H1 (cell line): Measurements from ENCODE around the gene NR1D2. TPM values are rescaled to one million over a fixed set of nuclear protein-coding genes. Genes with fewer than 3 reads are reported as not detected.

ENCODE experiments used
- CTCF ChIA-PET: fragments of 300-600 bp; sonication (Branson Sonifier 250); formaldehyde crosslinking; loops from one replicate; lab custom pipeline; 2021; ENCODE audit not compliant: partially characterized antibody; lab: Charles Lee
- POLR2A ChIA-PET: fragments of 300-600 bp; sonication (Branson Sonifier 250); formaldehyde crosslinking; loops from one replicate; lab custom pipeline; 2021; ENCODE audit warnings: inconsistent platforms; ENCODE audit not compliant: partially characterized antibody; lab: Charles Lee
- DNase-seq, 2 experiments: peaks; one replicate each; pipeline versions ENCODE4 v3.0.0 to v3.0.0-alpha.2; 2010 to 2022; ENCODE audit warnings: low spot score in 2 of 2, low read depth in 1 of 2, mixed read lengths in 1 of 2
- FAIRE-seq: peaks from 2 replicates; lab custom pipeline; 2011; peaks lifted over from hg19 to GRCh38; lab: Jason Lieb, UNC
- H2AFZ ChIP-seq: 2 replicates; pipeline ENCODE4 v1.8.1; 2012; ENCODE audit warnings: low read length, inconsistent platforms
- H2AK5ac ChIP-seq: 2 replicates; pipeline ENCODE4 v1.6.1; 2013; ENCODE audit warnings: low read depth, low read length
- H2BK120ac ChIP-seq: replicated peaks from 2 replicates; pipeline ENCODE3; 2013; ENCODE audit warnings: low read depth, low read length, inconsistent platforms
- H2BK12ac ChIP-seq: 2 replicates; pipeline ENCODE4 v1.6.1; 2013; ENCODE audit warnings: low read depth, low read length
- H2BK15ac ChIP-seq: 2 replicates; pipeline ENCODE4 v1.6.1; 2013; ENCODE audit warnings: low read length
- H2BK20ac ChIP-seq: 2 replicates; pipeline ENCODE4 v1.6.1; 2013; ENCODE audit warnings: low read length
- H2BK5ac ChIP-seq: 2 replicates; pipeline ENCODE4 v1.6.1; 2013; ENCODE audit warnings: low read depth, low read length
- H3K14ac ChIP-seq: 2 replicates; pipeline ENCODE4 v1.6.1; 2013; ENCODE audit warnings: inconsistent platforms; ENCODE audit not compliant: insufficient read length
- H3K18ac ChIP-seq: 2 replicates; pipeline ENCODE4 v1.6.1; 2013; ENCODE audit warnings: low read length; ENCODE audit errors: extremely low read depth
- H3K23ac ChIP-seq: 2 replicates; pipeline ENCODE4 v1.6.1; 2013; ENCODE audit warnings: inconsistent platforms; ENCODE audit not compliant: insufficient read length
- H3K23me2 ChIP-seq: 2 replicates; pipeline ENCODE4 v1.6.1; 2013; ENCODE audit warnings: low read depth, low read length
- H3K27ac ChIP-seq: 2 replicates; pipeline ENCODE4 v1.6.1; 2011; ENCODE audit warnings: low read depth, low read length, inconsistent platforms
- H3K27me3 ChIP-seq, 4 experiments: replicated peaks in 1 of 4; 1 replicate in 1 of 4; 2 replicates in 3 of 4; pipeline versions ENCODE4 v1.6.1 to v1.8.1; 2011 to 2013; ENCODE audit warnings: low read length in 3 of 4, mild to moderate bottlenecking in 3 of 4, inconsistent platforms in 2 of 4, mixed read lengths in 2 of 4, moderate library complexity in 1 of 4; ENCODE audit not compliant: control insufficient read depth in 3 of 4, insufficient read depth in 3 of 4; ENCODE audit errors: extremely low read depth in 1 of 4
- H3K36me3 ChIP-seq, 4 experiments: 2 replicates each; pipeline versions ENCODE4 v1.6.1 to v1.8.1; 2011 to 2013; ENCODE audit warnings: mild to moderate bottlenecking in 4 of 4, low read length in 3 of 4, moderate library complexity in 2 of 4, control low read depth in 1 of 4, inconsistent platforms in 1 of 4; ENCODE audit not compliant: insufficient read depth in 4 of 4, control insufficient read depth in 2 of 4
- H3K4ac ChIP-seq: replicated peaks from 2 replicates; pipeline ENCODE3; 2013; ENCODE audit warnings: low read length, low read depth, mixed read lengths, inconsistent platforms; ENCODE audit not compliant: insufficient read length
- H3K4me1 ChIP-seq, 4 experiments: replicated peaks in 1 of 4; 1 replicate in 1 of 4; 2 replicates in 3 of 4; pipeline versions ENCODE4 v1.6.1 to v1.8.1; 2011 to 2013; ENCODE audit warnings: low read length in 3 of 4, inconsistent platforms in 2 of 4, mixed read lengths in 1 of 4; ENCODE audit not compliant: insufficient read depth in 4 of 4, control insufficient read depth in 3 of 4
- H3K4me2 ChIP-seq, 2 experiments: 2 replicates each; pipeline versions ENCODE4 v1.6.1 to v1.8.1; 2011 to 2013; ENCODE audit warnings: low read depth in 2 of 2, low read length in 2 of 2, control low read depth in 1 of 2, inconsistent platforms in 1 of 2, mild to moderate bottlenecking in 1 of 2; ENCODE audit not compliant: insufficient read depth in 1 of 2
- H3K4me3 ChIP-seq, 4 experiments: fragments of 200-600, 300-600 bp in 1 of 4; sonication (generic), shearing (Covaris generic), sonication (Bioruptor Twin) in 1 of 4; 2 replicates each; pipeline versions ENCODE4 v1.5.1 to v1.8.1; 2011 to 2016; ENCODE audit warnings: low read length in 4 of 4, low read depth in 3 of 4, control low read depth in 2 of 4, inconsistent platforms in 2 of 4, mild to moderate bottlenecking in 2 of 4, mixed read lengths in 1 of 4, moderate library complexity in 1 of 4; ENCODE audit not compliant: insufficient read depth in 2 of 4; ENCODE audit errors: extremely low read depth in 1 of 4
- H3K56ac ChIP-seq: replicated peaks from 2 replicates; pipeline ENCODE3; 2013; ENCODE audit warnings: low read depth, mild to moderate bottlenecking, mixed read lengths, low read length, inconsistent platforms; ENCODE audit not compliant: insufficient read length
- H3K79me1 ChIP-seq: 2 replicates; pipeline ENCODE4 v1.6.1; 2013; ENCODE audit warnings: low read depth, low read length, control low read depth
- H3K79me2 ChIP-seq, 2 experiments: 2 replicates each; pipeline versions ENCODE4 v1.6.1 to v1.8.1; 2012 to 2013; ENCODE audit warnings: low read length in 2 of 2, mild to moderate bottlenecking in 2 of 2, inconsistent platforms in 1 of 2; ENCODE audit not compliant: insufficient read depth in 2 of 2, control insufficient read depth in 1 of 2
- H3K9ac ChIP-seq, 4 experiments: replicated peaks in 1 of 4; 1 replicate in 1 of 4; 2 replicates in 3 of 4; pipeline versions ENCODE4 v1.6.1 to v1.8.1; 2011 to 2013; ENCODE audit warnings: low read depth in 3 of 4, low read length in 3 of 4, control low read depth in 2 of 4, mild to moderate bottlenecking in 2 of 4, moderate library complexity in 2 of 4, inconsistent platforms in 1 of 4; ENCODE audit errors: extremely low read depth in 1 of 4
- H3K9me3 ChIP-seq, 2 experiments: 2 replicates each; pipeline versions ENCODE4 v1.6.1 to v1.8.1; 2012 to 2013; ENCODE audit warnings: mild to moderate bottlenecking in 2 of 2, moderate library complexity in 2 of 2, control low read depth in 1 of 2, inconsistent platforms in 1 of 2, low read depth in 1 of 2, low read length in 1 of 2, mixed read lengths in 1 of 2; ENCODE audit not compliant: insufficient read depth in 2 of 2
- H4K20me1 ChIP-seq, 2 experiments: replicated peaks in 1 of 2; 2 replicates each; pipeline versions ENCODE3 to v1.8.1; 2011 to 2013; ENCODE audit warnings: inconsistent platforms in 2 of 2, low read length in 2 of 2, mild to moderate bottlenecking in 1 of 2; ENCODE audit not compliant: insufficient read depth in 2 of 2, control insufficient read depth in 1 of 2
- H4K5ac ChIP-seq: 2 replicates; pipeline ENCODE4 v1.6.1; 2013; ENCODE audit warnings: low read length, low read depth, mixed read lengths, inconsistent platforms; ENCODE audit not compliant: insufficient read length
- H4K8ac ChIP-seq: 2 replicates; pipeline ENCODE4 v1.8.0; 2013; ENCODE audit warnings: mild to moderate bottlenecking, moderate library complexity, low read length, inconsistent platforms; ENCODE audit not compliant: insufficient read depth; ENCODE audit errors: extremely low read depth
- H4K91ac ChIP-seq: replicated peaks from 2 replicates; pipeline ENCODE3; 2013; ENCODE audit warnings: low read length, mixed read lengths, inconsistent platforms; ENCODE audit not compliant: insufficient read length
- ATF3 ChIP-seq: IDR thresholded peaks from 2 replicates; pipeline ENCODE4 v1.6.1; 2011; ENCODE audit warnings: low read depth, mild to moderate bottlenecking, low read length; ENCODE audit not compliant: insufficient read depth
- BCL11A ChIP-seq, 2 experiments: IDR thresholded peaks; one replicate each; pipeline ENCODE4 v1.6.1; 2011; ENCODE audit warnings: low read depth in 2 of 2, low read length in 2 of 2, mild to moderate bottlenecking in 2 of 2
- BRCA1 ChIP-seq: IDR thresholded peaks from 2 replicates; pipeline ENCODE4 v1.6.1; 2012; ENCODE audit warnings: low read depth, low read length, improper control_type of control experiment
- GTF2F1 ChIP-seq: IDR thresholded peaks from 2 replicates; pipeline ENCODE4 v1.6.1; 2012; ENCODE audit warnings: low read depth, low read length, improper control_type of control experiment, borderline replicate concordance
- HDAC6 ChIP-seq: IDR thresholded peaks from one replicate; pipeline ENCODE4 v1.7.1; 2012; ENCODE audit warnings: low read depth, mild to moderate bottlenecking, inconsistent platforms, low read length, moderate library complexity
- KDM1A ChIP-seq: fragments of 200-600, 300-600 bp; sonication (generic); IDR thresholded peaks from 2 replicates; pipeline ENCODE4 v1.7.1; 2016; ENCODE audit warnings: mild to moderate bottlenecking, low read length, borderline replicate concordance
- MAFK ChIP-seq: IDR thresholded peaks from 2 replicates; pipeline ENCODE4 v1.6.1; 2012; ENCODE audit warnings: low read depth, mild to moderate bottlenecking, improper control_type of control experiment, low read length
- NRF1 ChIP-seq: IDR thresholded peaks from 2 replicates; pipeline ENCODE4 v1.6.1; 2011; ENCODE audit warnings: mild to moderate bottlenecking, low read depth, low read length, improper control_type of control experiment
- POLR2AphosphoS5 ChIP-seq: IDR thresholded peaks from 2 replicates; pipeline ENCODE4 v1.6.1; 2011; ENCODE audit warnings: low read depth, low read length
- SAP30 ChIP-seq: fragments of 300-600 bp; sonication (generic); IDR thresholded peaks from 2 replicates; pipeline ENCODE4 v1.7.1; 2012; ENCODE audit warnings: low read length, moderate library complexity, mild to moderate bottlenecking, inconsistent platforms; ENCODE audit not compliant: insufficient read depth, insufficient replicate concordance
- SIX5 ChIP-seq: IDR thresholded peaks from 2 replicates; pipeline ENCODE4 v1.6.1; 2011; ENCODE audit warnings: mild to moderate bottlenecking, low read depth, low read length
- SP1 ChIP-seq: IDR thresholded peaks from 2 replicates; pipeline ENCODE4 v1.6.1; 2011; ENCODE audit warnings: low read depth, low read length
- SP4 ChIP-seq: IDR thresholded peaks from 2 replicates; pipeline ENCODE4 v1.6.1; 2012; ENCODE audit warnings: low read length, inconsistent platforms
- USF2 ChIP-seq: IDR thresholded peaks from 2 replicates; pipeline ENCODE4 v1.6.1; 2011; ENCODE audit warnings: low read length, improper control_type of control experiment
- WGBS, 2 experiments: shearing (Covaris generic) in 1 of 2; methylation state at CpG; one replicate each; pipeline versions ENCODE4 v1.1.6 to v1.1.7; 2013 to 2015; ENCODE audit warnings: low lambda C conversion rate in 2 of 2, mixed read lengths in 2 of 2, inconsistent platforms in 1 of 2, low coverage in 1 of 2, missing lambda C conversion rate in 1 of 2; ENCODE audit not compliant: insufficient replicate concordance in 2 of 2, insufficient coverage in 1 of 2, insufficient read length in 1 of 2; ENCODE audit errors: extremely low coverage in 1 of 2, missing lambda C conversion rate in 1 of 2; 5-methylcytosine and 5-hydroxymethylcytosine counted together
- polyA plus RNA-seq, 7 experiments: library from polyadenylated mRNA; depleted of rRNA in 3 of 7; stranded (reverse) in 5 of 7; unstranded in 2 of 7; fragments of >200 nt in 5 of 7; fragments of 200-250 nt in 2 of 7; gene quantifications; 1 replicate in 5 of 7; 2 replicates in 1 of 7; 4 replicates in 1 of 7; pipeline versions ENCODE4 v1.2.1 to v1.2.3, GENCODE V29; 2011 to 2013; ENCODE audit warnings: missing spikeins in 2 of 7, mixed read lengths in 2 of 7
- total RNA-seq: library from RNA; stranded (reverse); fragmentation: NEBNext Ultra II Directional; extraction: Animal tissue kit (Norgen Biotek cat#: 25700); gene quantifications from 2 replicates; pipeline ENCODE4 v1.2.1, GENCODE V29; 2021

NR1D2 gene
- total and polyA plus RNA-seq, 2 of the 8 experiments (the other 6 are each of a cell fraction or from before 2014, with no cell fraction given), result 5.9 to 21.7 TPM

- no peaks in the 10 kb centered on the region; a peak in 1 of 7 replicates for H3K4me1 ChIP-seq
- no peaks in the 10 kb centered on the region for H3K36me3 ChIP-seq
- no peaks in the 10 kb centered on the region for H3K79me2 ChIP-seq
- H4K20me1 ChIP-seq, result no peaks in the 10 kb centered on the region
- H4K8ac ChIP-seq, result no peak overlapping the region
- no peak overlapping the region for H2BK15ac ChIP-seq
- no peak overlapping the region for H3K27ac ChIP-seq
- 95% methylated on average over 3 of the region's 3 CpGs; no CpG with 5 or more reads in 1 of the 2 experiments for WGBS, 2 experiments
- H4K5ac ChIP-seq, result no peak overlapping the region
- ChIA-PET CTCF (interaction anchor here (2.3 kb wide), 1 partner anchor 183 kb away, joined by 5 read pairs; no protein-coding TSS in a partner anchor), POLR2A (no interaction called here)
- H2AK5ac ChIP-seq, result no peak overlapping the region
- no peak overlapping the region for H3K14ac ChIP-seq
- H3K23me2 ChIP-seq, result no peaks in the 10 kb centered on the region; the same call in 1 of the 2 replicates
- H2BK20ac ChIP-seq, result no peak overlapping the region
- H4K91ac ChIP-seq, result no peak overlapping the region
- no peak overlapping the region for H2BK120ac ChIP-seq
- H3K56ac ChIP-seq, result no peak overlapping the region
- FAIRE-seq (no peak), DNase-seq (no peak)
- H3K27me3 ChIP-seq, result no peaks in the 10 kb centered on the region
- H3K9me3 ChIP-seq, result no peaks in the 10 kb centered on the region
- no peak overlapping the region for H3K4ac ChIP-seq
- H3K4me3 ChIP-seq, result no peak overlapping the region
- no peak overlapping the region for H3K23ac ChIP-seq
- H3K18ac ChIP-seq, result no peak overlapping the region
- H3K9ac ChIP-seq, result no peak overlapping the region
- no peak overlapping the region for H2BK5ac ChIP-seq
- H2BK12ac ChIP-seq, result no peak overlapping the region
- H2AFZ ChIP-seq, result no peak overlapping the region
- H3K4me2 ChIP-seq, result no peak overlapping the region
- no peaks in the 10 kb centered on the region for H3K79me1 ChIP-seq
- TF ChIP-seq MAFK, result no peak
- TF ChIP-seq SP1, result no peak
- TF ChIP-seq BCL11A (IDR thresholded peaks at IDR 0.05; ENCODE audit: low read depth in 2 of 2, low read length in 2 of 2), result no peak
- no peak for TF ChIP-seq NRF1
- no peak for TF ChIP-seq SP4
- TF ChIP-seq GTF2F1, result no peak
- no peak for TF ChIP-seq BRCA1
- no peak for TF ChIP-seq KDM1A
- no peak for TF ChIP-seq SAP30
- TF ChIP-seq SIX5, result no peak
- TF ChIP-seq USF2, result no peak
- no peak for TF ChIP-seq ATF3
- no peak for TF ChIP-seq HDAC6
- no peak for TF ChIP-seq POLR2AphosphoS5
Measured at GRCh38 chr3:24003466-24003865, 58.4 kb downstream of the NR1D2 start.
